ENCODE results near the gene CDK19.
"Not testable (repeated sequence)": the region's sequence is repeated elsewhere in the genome, so short reads cannot be mapped to it uniquely, and the experiment has no call there.

CDK19 gene

DNA sequence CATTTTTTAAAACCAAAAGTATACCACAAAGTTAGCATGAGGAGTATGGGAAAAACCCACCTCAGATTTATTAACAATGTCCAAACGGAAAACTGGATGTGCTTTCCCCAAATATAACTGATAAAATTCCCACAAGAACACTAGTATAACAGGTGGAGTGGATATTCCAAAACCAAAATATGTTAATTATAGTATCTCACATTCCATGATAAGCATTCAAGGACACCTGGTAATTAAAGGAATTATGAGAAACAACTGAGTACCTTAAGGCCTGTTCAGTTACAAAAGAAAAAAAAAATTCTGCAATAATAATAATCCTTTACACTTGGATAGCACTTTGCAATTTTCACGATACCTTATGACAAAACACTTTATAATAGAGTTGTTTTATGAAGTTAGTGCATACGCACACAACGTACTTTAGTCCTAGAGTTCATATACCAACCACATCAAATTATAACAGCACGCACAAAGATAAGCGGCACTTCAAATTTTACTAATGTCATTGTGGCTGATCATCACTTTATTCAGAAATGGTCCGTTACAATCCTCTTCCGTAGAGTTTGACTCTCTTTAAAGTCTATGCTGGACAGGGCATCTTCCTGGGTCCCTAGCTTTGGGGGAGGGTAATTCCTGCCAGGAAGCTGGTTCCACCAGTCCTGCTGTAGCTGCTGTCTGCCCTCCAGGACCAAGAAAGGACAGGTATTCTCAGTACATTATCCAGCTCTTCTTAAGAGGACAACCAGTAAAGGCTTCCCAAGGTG lies 1.7 kb downstream of the CDK19 start:
- no peak for DNase-seq

DNA sequence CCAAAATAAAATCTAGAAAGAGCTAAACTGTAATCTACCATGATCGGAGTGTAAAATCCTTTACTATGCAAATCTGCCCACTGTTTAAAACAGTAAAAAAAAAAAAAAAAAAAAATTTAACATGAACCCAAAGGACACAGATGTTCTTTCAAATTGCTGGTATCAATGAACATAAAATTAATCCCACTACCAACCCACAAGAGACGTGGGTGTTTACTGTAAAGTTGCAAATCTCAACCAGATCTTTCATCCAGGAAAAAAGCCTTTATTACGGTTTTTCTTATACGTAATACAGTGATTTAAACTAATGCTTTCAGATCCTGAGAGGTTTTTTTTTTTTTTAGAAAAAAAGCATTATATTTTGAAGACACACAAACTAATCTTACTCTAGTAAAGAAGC lies 2.5 kb downstream of the CDK19 start:
- no peak for DNase-seq

DNA sequence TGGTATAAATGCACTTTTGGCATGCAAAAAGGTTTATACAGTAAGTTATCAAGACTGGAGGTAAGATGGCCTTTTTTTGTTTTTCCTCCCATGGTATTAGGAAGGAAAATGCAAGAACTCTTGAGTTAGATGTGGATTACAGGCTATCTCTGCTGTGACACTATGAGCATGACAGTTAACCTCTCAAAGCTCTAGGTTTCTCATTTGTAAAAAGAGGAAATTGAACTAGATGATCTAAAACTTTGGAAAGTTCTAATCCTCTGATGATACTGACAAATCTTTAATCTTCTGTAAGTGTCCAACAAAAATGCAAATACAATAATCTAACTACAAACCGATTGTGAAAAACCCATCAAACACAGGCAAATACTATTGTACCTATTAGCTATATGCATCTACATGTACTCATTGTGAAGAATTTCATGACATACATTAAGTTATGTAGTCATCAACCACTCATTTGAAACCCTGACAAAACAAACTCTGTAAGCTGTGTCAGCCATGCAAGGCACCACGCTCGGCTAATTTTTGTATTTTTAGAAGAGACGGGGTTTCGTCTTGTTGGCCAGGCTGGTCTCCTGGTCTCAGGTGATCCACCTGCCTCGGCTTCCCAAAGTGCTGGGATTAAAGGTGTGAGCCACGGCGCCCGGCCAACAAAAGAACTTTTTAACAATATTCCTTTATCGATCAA lies 4.2 kb downstream of the CDK19 start:
- no peak for DNase-seq

DNA sequence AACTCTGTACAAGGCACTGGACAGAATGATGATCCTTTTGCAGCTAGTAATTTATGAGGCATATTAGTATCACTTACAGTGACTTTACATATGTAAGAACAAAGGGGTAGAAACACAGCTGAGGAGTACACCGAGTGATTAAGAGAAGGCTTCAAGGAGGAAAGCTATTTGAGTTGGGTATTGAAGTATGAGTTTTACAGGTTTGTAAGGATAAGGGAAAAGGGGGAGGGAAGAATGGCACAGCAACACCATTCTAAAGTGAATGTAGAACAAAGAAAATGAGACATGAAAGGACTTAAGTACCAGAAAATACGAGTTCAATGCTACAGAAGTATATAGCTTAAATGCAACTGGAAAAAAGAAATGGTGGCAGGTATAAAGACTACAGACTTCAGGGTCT lies 5.5 kb downstream of the CDK19 start:
- DNase-seq, result no peak

DNA sequence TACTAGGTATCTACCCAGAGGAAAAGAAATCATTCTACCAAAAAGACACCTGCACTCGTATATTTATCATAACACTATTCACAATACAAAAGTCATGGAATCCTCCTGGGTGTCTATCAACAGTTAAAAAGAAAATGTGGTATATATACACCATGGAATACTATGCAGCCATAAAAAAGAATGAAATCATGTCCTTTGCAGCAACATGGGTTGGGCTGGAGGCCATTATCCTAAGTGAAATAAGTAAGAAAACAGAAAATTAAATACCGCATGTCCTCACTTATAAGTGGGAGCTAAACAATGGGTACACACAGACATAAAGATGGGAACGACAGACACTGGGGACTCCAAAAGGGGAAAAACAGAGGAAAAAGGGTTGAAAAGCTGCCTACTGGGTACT lies 13.1 kb downstream of the CDK19 start:
- DNase-seq, result not testable (repeated sequence)

DNA sequence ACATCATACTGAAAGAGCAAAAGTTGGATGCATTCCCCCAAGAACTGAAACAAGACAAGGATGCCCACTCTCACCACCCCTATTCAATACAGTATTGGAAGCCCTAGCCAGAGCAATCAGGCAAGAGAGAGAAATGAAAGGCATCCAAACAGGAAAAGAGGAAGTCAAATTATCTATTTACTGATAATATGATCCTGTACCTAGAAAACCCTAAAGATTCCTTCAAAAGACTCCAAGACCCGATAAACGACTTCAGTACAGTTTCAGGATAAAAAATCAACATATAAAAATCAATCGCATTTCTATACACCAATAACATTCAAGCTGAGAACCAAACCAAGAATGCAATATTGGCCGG lies 14.5 kb downstream of the CDK19 start:
- DNase-seq, result no peak

DNA sequence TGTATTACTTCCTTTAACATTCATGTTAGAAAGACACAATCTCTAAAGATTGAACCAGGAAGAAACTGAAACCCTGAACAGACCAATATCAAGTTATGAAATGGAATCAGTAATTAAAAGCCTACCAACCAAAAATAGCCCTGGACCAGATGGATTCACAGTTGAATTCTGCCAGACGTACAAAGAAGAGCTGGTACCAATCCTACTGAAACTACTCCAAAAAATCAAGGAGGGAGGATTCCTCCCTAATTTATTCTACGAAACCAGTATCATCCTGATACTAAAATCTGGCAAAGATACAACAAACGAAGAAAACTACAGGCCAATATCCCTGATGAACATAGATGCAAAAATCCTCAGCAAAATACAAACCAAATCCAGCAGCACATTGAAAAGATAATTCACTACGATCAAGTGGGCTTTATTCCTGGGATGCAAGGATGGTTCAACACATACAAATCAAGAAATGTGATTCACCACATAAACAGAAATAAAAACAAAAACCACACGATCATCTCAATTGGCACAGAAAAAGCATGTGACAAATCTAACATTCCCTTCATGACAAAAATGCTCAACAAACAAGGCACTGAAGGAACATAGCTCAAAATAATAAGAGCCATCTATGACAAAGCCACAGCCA lies 15.0 kb downstream of the CDK19 start:
- DNase-seq, result no peak

DNA sequence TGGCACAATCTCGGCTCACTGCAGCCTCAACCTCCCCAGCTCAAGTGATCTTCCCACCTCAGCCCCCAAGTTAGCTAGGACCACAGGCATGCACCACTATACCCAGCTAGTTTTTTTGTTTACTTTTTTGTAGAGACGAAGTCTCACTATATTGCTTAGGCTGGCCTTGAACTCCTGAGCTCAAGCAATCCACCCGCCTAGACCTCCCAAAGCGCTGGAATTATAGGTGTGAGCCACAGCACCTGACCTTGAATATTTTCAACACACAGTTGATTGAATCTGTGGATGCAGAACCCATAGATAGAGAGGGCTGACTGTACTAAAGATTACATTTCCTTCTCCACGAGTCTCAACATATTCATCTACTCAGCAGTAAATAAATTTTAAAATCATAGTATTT lies 15.6 kb downstream of the CDK19 start:
- DNase-seq, result no peak

DNA sequence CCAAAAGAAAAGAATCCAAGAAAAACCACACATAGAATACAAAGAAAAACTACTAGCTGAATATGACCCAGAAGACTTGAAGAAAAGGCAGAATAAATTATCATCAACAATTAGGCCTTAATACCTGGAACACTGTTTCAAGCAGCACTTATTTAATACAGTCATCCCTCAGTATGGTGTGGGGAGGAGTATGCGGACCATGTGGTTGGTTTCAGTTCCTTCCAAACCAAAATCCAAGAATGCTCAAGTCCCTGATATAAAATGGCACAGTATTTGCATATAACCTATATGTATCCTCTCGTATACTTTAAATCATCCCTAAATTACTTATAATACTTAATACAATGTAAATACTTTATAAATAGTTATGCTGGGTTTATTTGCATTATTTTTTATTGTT lies 16.1 kb downstream of the CDK19 start:
- no peak for DNase-seq

DNA sequence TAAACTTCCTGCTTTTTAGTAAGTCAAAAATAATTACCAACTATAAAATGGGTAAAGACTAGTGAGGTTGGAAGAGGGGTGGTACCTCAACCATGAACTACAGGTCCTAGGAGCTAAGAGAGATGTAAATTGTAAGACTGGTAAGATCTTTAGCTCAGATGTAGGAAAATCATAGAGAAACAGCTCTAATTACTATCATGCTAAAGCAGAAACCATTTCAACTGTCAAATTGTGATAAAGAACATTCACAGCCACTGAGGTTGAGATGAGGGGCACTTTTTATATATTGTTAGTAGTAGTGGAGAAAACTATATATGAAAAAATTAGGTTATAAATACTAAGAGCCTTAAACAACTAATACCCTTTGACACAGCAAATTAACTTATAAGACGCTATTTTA lies 20.0 kb downstream of the CDK19 start:
- no peak for DNase-seq

DNA sequence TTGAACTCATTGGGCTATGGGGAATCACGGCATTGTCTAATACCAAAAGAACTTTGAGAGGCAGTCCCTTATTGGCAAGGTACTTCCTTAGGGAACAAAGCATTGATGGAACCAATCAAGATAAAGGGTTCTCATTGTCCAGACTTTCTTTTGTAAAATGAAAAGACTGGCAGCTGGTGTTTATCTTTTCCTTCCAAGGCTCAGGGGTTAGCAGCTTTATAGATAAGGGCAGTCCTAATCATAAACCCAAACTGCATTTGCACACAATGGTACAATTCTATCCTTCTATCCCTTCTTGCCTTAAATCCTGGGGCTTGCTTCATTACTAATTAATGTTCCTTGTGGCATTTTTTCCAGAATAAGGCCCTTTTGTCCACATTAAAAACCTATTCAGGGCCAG lies 28.6 kb downstream of the CDK19 start:
- DNase-seq, result no peak

DNA sequence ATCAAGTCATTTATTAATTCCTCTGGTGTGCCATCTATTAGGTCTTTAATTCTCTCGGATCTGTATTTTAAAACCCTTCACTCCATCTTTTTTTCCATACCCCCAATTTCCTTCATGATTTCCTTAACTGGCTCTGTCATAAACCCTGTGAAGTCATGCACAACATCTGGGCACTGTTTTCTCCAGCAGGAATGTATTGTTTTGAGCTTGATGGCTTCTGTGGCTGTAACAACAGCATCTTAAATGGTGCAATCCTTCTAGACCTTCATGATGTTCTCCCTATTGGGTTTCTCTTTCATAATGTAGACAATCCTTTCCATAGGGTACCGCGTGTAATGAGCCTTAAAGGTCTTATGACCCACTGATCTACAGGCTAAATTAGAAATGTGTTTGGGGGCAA lies 29.0 kb downstream of the CDK19 start:
- DNase-seq, result no peak

DNA sequence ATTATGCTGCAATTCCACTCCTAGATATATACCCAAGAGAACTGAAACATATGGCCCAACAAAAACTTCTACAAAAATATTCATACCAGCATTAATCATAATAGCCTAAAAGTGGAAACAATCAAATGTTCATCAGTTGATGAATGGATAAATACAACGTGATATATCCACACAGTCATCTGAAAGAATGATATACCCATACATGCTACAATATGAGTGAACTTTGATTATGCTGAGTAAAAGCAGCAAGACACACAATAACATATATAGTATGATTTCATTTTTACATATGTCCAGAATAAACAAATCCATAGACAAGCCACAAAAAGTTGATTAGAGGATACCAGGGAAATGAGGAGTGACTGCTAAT lies 30.7 kb downstream of the CDK19 start:
- no peak for DNase-seq

DNA sequence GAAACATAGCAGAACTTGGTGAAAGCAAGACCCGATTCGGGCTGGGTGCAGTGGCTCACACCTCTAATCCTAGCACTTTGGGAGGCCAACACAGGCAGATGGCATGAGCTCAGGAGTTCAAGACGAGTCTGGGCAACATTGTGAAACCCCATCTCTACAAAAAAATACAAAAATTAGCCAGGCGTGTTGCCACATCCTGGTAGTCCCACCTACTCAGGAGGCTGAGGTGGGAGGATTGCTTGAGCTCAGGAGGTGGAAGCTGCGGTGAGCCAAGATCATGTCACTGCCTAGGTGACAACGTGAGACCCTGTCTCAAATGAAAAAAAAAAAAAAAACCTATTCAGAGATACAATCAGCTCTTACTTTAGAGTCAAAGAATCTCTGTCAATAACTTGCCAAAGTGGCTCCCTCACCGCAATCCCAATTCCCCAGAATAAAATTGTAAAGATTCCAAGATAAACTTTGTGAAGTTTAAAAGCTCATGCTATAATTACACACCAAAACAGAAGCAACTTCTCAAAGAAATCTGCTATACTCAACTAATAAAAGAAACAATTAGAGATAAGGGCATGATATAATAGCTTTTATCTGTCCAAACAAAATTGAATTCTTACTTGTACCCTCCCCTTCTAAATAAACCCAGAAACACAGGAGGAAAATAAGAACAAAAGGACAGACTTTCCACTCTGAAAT lies 33.6 kb downstream of the CDK19 start:
- DNase-seq, result no peak

DNA sequence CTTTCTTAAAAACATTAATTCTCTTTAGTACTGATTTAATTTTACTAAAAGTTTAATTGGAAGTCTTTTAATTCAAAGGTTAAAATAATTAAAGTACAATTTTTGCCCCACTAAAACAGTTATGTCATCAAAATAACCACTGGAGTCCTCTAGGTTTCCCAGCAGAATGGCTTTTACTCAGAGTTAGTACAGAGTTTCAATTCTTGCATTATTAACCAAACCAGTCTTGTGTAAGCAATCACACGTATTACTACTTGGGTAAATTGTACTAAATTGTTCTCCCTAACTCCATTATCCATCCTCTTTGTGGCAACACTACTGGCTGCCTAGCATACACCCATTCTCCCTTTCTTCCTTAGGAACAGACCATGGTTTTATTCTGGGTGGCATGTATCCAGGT lies 36.9 kb downstream of the CDK19 start:
- DNase-seq, result no peak

DNA sequence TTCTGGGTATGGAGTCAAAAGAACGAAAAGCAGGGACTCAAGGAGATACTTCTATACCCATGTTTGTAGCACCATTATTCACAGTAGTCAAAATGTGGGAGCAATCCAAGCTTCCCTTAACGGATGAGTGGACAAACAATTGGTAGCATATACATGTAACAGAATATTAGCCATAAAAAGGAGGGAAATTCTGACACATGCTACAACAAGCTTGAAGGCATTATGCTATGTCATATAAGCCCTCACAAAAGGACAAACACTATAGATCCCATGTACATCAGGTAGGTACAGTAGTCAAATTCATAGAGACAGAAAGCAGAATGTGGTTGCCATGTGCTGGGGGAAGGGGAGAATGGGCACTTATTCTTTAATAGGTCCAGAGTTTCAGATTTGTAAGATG lies 37.6 kb downstream of the CDK19 start:
- DNase-seq, result no peak

DNA sequence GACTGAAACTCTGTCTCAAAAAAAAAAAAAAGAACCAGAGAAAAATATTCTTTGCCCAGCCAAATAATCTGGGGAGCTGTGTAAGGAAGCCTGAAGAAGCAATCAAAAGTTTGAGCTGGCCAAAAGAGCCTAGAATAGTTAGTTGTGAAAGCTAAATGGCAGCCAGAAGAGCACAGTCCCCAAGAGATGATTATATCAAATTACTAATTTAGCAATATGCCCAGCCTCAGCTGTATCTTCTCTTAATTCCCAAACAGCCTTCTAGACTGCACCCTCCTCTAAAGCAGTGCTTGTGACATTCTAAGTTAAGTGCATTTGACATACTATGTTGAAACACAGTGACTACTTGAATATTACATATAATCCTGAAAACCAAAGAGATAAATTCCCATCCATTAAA lies 38.9 kb downstream of the CDK19 start:
- DNase-seq, result no peak

DNA sequence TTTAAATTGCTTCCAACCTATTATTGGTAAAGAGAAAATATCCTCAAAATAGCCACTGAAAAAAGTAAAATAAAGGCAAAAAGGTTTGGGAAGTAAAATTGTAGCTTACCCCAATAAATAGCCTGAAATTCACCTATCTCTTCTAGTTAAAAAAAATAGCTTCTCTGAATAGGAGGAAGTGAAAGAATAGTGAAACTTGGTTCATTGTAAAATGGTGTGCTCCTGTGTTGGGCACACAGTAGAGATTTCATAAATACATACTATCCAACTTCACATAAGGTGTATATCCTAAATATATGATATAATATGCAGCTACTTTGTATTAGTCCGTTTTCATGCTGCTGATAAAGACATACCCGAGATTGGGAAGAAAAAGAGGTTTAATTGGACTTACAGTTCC lies 45.3 kb downstream of the CDK19 start:
- no peak for DNase-seq

DNA sequence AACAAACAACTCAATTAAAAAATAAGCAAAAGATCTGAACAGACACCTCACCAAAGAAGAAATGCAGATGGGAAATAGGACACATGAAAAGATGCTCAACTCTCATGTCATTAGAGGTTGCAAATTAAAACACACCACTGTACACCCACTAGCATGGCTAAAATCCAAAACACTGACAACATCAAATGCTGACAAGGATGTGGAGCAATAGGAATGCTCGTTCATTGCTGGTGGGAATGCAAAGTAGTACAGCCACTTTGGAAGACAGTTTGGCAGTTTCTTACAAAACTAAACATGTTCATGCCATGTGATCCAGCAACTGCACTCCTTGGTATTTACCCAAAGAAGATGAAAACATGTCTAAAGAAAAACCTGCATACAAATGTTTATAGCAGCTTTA lies 47.2 kb downstream of the CDK19 start:
- DNase-seq, result no peak

DNA sequence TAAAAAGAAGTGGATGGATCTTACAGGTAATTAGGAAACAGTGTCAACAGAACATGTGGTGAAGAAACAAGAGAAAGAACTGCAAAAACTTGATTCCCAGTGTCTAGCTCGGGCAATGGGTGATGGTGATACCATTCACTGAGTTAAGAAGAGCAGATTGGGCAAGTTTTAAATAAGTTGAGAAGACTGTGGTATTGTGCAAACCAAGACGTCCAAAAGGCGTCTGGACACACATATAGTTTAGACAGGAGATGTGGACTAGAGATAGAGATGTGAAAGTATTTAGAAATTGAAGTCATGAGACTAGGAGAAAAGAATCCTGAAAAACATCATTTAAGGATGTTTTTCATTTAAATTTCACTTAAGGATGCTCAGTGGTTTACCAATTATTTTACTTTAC lies 53.9 kb downstream of the CDK19 start:
- DNase-seq, result no peak

DNA sequence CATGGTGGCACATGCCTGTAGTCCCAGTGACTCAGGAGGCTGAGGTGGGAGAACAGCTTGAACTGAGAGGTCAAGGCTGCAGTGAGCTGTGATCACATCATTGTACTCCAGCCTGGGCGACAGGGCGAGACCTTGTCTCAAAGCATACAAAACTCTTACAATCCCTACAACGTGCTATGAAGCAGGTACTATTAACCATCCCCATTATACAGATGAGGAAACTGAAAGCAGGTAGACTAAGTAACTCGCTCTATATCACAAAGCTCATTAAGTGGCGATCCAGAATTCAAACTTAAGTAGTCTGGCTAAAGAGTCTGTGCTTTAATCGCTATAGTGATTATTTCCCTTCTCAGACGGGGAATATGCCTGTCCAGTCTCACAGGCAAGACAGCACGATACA lies 54.7 kb downstream of the CDK19 start:
- DNase-seq, result no peak

DNA sequence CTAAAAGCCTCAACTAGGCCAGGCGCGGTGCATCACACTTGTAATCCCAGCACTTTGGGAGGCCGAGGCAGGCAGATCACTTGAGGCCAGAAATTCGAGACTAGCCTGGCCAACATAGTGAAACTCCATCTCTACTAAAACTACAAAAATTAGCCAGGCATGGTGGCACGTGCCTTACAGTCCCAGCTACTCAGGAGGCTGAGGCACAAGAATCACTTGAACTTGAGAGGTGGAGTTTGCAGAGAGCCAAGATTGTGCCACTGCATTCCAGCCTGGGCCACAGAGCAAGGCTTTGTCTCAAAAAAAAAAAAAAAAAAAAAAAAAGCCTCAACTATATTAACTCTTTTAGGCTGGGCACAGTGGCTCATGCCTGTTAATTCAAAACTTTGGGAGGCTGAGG lies 55.2 kb downstream of the CDK19 start:
- not testable (repeated sequence) for DNase-seq

DNA sequence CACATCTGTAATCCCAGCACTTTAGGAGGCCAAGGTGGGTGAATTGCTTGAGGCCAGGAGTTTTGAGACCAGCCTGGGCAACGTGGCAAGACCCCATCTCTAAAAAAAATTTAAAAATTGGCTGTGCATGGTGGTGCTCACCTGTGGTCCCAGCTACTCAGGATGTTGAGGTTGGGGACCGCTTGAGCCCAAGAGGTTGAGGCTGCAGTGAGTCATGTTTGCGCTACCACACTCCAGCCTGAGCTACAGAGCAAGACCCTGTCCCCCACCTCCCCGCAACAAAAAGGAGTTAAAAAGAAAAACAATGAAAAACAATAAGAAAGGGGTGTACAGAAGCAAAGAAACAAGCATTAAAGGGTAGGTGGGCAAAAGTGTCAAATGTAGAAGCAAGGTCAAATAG lies 57.3 kb downstream of the CDK19 start:
- DNase-seq, result no peak

DNA sequence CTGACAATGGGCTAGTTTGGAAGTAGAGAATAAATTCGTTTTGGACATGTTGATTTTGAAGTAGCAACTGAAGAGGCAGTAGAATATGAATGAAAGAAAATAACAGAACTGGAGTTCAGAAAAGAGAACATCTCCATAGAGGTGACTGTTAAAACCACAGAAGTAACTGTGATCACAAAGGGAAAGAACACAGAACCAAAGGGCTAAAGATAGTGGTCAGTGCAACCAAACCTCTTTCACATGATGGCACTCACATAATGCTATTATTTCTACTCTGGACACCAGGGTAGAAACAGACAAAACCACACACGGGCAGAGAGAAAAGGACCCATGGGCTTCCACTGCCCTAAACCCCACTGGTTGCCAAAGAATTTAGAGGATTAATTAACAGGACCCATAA lies 58.5 kb downstream of the CDK19 start:
- no peak for DNase-seq
